Activated CD8-positive, alpha-beta T cell treated with anti-CD3 and anti-CD28 coated beads, Interleukin-2, amount 10 ng/mL, durations not matched to agents 7 days and 5 days (primary cell): ENCODE data around the gene RPL5. TPM values are rescaled to one million over a fixed set of nuclear protein-coding genes. Genes with fewer than 3 reads are reported as not detected.

Experiments
- ATAC-seq: fragments of 150-1000 bp; cut with Tn5 transposase; one replicate; pipeline ENCODE4 v1.10.0; 2021; ENCODE audit warnings: moderate library complexity
- CTCF ChIA-PET: fragments of 350-600 bp; sonication (Branson Sonifier 250); formaldehyde crosslinking; loops from one replicate; lab custom pipeline; 2021; ENCODE audit warnings: antibody characterized with exemption; lab: Charles Lee
- POLR2A ChIA-PET: fragments of 350-600 bp; sonication (Branson Sonifier 250); formaldehyde crosslinking; loops from one replicate; lab custom pipeline; 2021; ENCODE audit warnings: antibody characterized with exemption; lab: Charles Lee
- DNase-seq: peaks from one replicate; pipeline ENCODE4 v3.0.0-alpha.2; 2020
- H3K27ac Mint-ChIP-seq: one replicate; pipeline ENCODE4 v1.8.0; 2021; ENCODE audit warnings: mild to moderate bottlenecking, mixed read lengths
- H3K27me3 Mint-ChIP-seq: one replicate; pipeline ENCODE4 v1.8.0; 2021; ENCODE audit warnings: low read depth, mixed read lengths
- H3K36me3 Mint-ChIP-seq: one replicate; pipeline ENCODE4 v1.8.0; 2021; ENCODE audit warnings: low read depth, mixed read lengths
- H3K4me1 Mint-ChIP-seq: one replicate; pipeline ENCODE4 v1.8.0; 2021; ENCODE audit warnings: low read depth, mixed read lengths
- H3K4me3 Mint-ChIP-seq: one replicate; pipeline ENCODE4 v1.8.0; 2021; ENCODE audit warnings: mild to moderate bottlenecking, mixed read lengths
- H3K9me3 Mint-ChIP-seq: one replicate; pipeline ENCODE4 v1.8.0; 2022; ENCODE audit warnings: mixed read lengths; ENCODE audit not compliant: insufficient read depth
- total RNA-seq, 2 experiments: library from RNA; stranded (reverse); gene quantifications; one replicate each; pipeline ENCODE4 v1.2.3, GENCODE V29; 2021

The RPL5 gene
- total RNA-seq, 2 experiments from 2014 or later, result 816 to 821 TPM

DNA sequence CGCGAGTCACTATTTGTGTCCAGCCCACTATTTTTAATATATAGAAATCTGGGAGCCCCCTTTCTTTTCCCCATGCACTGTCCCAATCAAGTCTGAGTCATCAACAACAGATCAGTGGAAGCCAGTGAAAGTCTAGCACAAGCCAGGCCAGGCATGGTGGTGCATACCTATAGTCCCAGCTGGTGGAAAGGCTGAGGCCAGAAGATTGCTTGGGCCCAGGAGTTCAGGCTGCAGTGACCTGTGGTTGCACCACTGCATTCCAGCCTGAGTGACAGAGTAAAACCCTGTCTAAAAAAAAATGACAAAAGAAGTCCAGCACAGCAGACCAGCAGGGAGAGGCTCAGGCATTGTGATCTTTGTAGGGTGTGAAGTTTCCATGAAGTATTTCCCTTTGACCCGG, 9.0 kb upstream of the RPL5 start:
- Mint-ChIP-seq H3K27me3 (peaks cover 11% of the 10 kb centered on the region), H3K4me3 (no peak overlapping the region), H3K4me1 (no peaks in the 10 kb centered on the region), H3K36me3 (no peaks in the 10 kb centered on the region), H3K27ac (no peak overlapping the region), H3K9me3 (no peaks in the 10 kb centered on the region)
- ChIA-PET POLR2A (no interaction called here), CTCF (no interaction called here)
- ATAC-seq, result no peak
- DNase-seq, result no peak

DNA sequence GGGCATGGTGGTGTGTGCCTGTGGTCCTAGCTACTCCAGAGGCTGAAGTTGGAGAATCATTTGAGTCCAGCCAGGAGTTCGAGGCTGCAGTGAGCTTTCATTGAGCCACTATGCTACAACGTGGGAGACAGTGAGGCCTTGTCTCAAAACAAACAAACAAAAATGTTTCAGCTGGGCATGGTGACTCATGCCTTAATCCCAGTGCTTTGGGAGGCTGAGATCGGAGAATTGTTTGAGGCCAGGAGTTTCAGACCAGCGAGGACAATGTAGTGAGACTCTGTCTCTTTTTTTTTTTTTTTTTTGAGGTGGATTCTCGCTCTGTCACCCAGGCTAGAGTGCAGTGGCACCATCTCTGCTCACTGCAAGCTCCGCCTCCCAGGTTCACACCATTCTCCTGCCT, 5.0 kb upstream of the RPL5 start:
- POLR2A ChIA-PET, result no interaction called here
- no peak for DNase-seq
- H3K9me3 Mint-ChIP-seq, result no peaks in the 10 kb centered on the region
- ATAC-seq, result no peak
- CTCF ChIA-PET, result no interaction called here
- no peaks in the 10 kb centered on the region for H3K27me3 Mint-ChIP-seq
- H3K4me3 Mint-ChIP-seq, result no peak overlapping the region
- H3K4me1 Mint-ChIP-seq, result peaks cover 2% of the 10 kb centered on the region
- no peak overlapping the region for H3K27ac Mint-ChIP-seq
- no peaks in the 10 kb centered on the region for H3K36me3 Mint-ChIP-seq

- CTCF ChIA-PET, result interaction anchor here (0.7 to 2.4 kb wide), 27 partner anchors 11 to 1013 kb away, joined by 3 to 25 read pairs (median 5); partner anchors contain the start of gene MTF2
- ATAC-seq, result no peak
- POLR2A ChIA-PET, result interaction anchor here (0.5 to 1.9 kb wide), 11 partner anchors 10 to 515 kb away, joined by 3 to 20 read pairs (median 3); partner anchors contain the start of genes DIPK1A, EVI5 and MTF2
- H3K9me3 Mint-ChIP-seq, result no peaks in the 10 kb centered on the region
- peak overlapping the region; percentile 96 for H3K4me3 Mint-ChIP-seq
- H3K36me3 Mint-ChIP-seq, result peaks cover 39% of the 10 kb centered on the region
- no peaks in the 10 kb centered on the region for H3K27me3 Mint-ChIP-seq
- no peak for DNase-seq
- H3K4me1 Mint-ChIP-seq, result peaks cover 37% of the 10 kb centered on the region
- H3K27ac Mint-ChIP-seq, result peak overlapping the region; percentile 98
Measured at GRCh38 chr1:92831368-92831761, 475 bp upstream of the RPL5 start.

DNA sequence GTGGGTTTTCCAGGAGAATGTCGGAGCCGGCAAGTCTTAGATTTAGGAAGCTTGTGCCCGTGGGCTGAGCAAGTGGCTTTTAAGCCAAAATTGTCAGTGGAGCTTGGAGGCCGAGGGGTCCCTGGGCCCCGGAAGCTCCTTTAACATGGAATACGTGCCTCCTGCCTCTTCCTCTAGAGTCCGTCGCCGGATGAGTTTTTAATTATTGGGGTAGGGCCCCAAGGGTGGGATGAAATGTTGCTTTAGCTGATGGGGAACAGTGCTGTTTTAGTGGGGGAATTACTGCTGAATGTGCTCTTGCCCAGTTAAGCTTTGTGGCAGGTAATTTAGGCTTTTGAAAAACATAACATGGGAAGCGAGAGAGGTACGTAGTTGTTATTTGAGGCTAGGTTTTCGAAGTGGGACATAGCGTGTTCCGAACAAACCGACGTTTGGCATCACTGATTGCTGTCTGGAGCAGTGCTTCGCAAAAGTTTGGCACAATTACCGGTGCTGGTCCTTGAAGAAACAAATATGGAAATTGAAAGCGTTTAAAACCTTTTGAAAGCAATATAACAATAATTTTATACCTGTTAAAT, 786 bp downstream of the RPL5 start:
- Mint-ChIP-seq H3K4me3 (peak overlapping the region; percentile 96), H3K36me3 (peaks cover 51% of the 10 kb centered on the region), H3K27ac (peak overlapping the region; percentile 98), H3K27me3 (no peaks in the 10 kb centered on the region), H3K4me1 (peaks cover 50% of the 10 kb centered on the region), H3K9me3 (no peaks in the 10 kb centered on the region)
- ATAC-seq (peak; percentile 6), DNase-seq (no peak)
- POLR2A ChIA-PET, result interaction anchor here (0.5 to 1.9 kb wide), 12 partner anchors 8 to 1013 kb away, joined by 3 to 20 read pairs (median 3); partner anchors contain the start of genes DIPK1A and MTF2
- CTCF ChIA-PET, result interaction anchor here (0.7 to 2.4 kb wide), 31 partner anchors 10 to 835 kb away, joined by 3 to 25 read pairs (median 5); partner anchors contain the start of genes EVI5 and MTF2

GRCh38 chr1:92833840-92834239, 2.0 kb downstream of the RPL5 start:
- Mint-ChIP-seq H3K27me3 (no peaks in the 10 kb centered on the region), H3K27ac (peak overlapping the region; percentile 37), H3K4me3 (peak overlapping the region; percentile 96), H3K9me3 (no peaks in the 10 kb centered on the region), H3K4me1 (peaks cover 62% of the 10 kb centered on the region), H3K36me3 (peaks cover 63% of the 10 kb centered on the region)
- ChIA-PET POLR2A (interaction anchor here (0.6 kb wide), 1 partner anchor 24 kb away, joined by 4 read pairs; no protein-coding TSS in a partner anchor), CTCF (interaction anchor here (1.2 to 1.8 kb wide), 2 partner anchors 25 to 127 kb away, joined by 3 to 10 read pairs; no protein-coding TSS in a partner anchor)
- DNase-seq (no peak), ATAC-seq (no peak)

- CTCF ChIA-PET, result interaction anchor here (1.2 to 1.8 kb wide), 3 partner anchors 25 to 159 kb away, joined by 3 to 10 read pairs (median 5); no protein-coding TSS in a partner anchor
- Mint-ChIP-seq H3K36me3 (peaks cover 71% of the 10 kb centered on the region), H3K27ac (peak overlapping the region; percentile 49), H3K27me3 (no peaks in the 10 kb centered on the region), H3K9me3 (no peaks in the 10 kb centered on the region), H3K4me3 (peak overlapping the region; percentile 96), H3K4me1 (peaks cover 68% of the 10 kb centered on the region)
- no peak for ATAC-seq
- POLR2A ChIA-PET, result no interaction called here
- DNase-seq, result no peak
Measured at GRCh38 chr1:92834617-92835016, 2.8 kb downstream of the RPL5 start.

DNA sequence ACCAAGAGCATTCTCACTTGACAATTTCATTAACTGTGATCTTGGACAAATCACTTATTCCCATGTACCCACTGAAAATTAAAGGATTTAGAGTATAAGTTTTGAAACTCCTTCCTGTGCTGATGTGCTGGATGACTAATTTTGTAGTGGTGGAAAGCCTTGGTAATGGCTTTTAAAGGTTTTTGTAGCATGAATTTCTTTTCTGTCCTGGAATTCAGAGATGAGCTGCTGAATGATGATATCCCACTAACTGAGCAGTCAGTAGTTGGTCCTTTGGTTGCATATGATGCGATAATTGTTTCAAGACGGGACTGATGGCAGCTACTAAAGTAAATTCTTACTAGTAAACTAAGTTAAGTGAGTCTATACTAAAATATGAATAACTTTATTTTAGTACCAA, 5.2 kb downstream of the RPL5 start:
- ChIA-PET POLR2A (no interaction called here), CTCF (interaction anchor here (1.1 to 1.6 kb wide), 3 partner anchors 17 to 22 kb away, joined by 3 to 8 read pairs (median 3); no protein-coding TSS in a partner anchor)
- peaks cover 89% of the 10 kb centered on the region for H3K36me3 Mint-ChIP-seq
- no peak overlapping the region for H3K4me3 Mint-ChIP-seq
- H3K4me1 Mint-ChIP-seq, result peaks cover 77% of the 10 kb centered on the region
- no peak overlapping the region for H3K27ac Mint-ChIP-seq
- ATAC-seq (no peak), DNase-seq (no peak)
- H3K27me3 Mint-ChIP-seq, result no peaks in the 10 kb centered on the region
- no peaks in the 10 kb centered on the region for H3K9me3 Mint-ChIP-seq

DNA sequence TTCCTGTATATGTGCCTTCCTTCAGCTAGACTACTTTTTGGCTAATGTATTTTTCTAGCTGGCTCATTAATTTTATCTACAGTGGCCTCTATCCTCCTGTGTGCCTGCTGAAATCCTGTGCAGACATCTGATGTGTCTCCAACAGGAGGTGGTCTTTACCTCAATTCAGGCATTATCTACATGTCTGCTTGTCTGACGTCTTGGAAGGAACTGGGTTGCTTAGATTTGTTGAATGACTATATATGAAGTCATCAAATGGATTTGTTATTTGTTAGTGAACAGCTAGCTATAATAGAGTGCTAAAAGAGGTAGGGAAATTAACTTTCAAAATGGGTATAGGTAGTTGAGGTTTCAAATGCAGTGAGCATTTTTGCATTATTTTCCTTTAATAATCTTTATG, 6.7 kb downstream of the RPL5 start:
- H3K4me3 Mint-ChIP-seq, result no peak overlapping the region
- H3K4me1 Mint-ChIP-seq, result peaks cover 71% of the 10 kb centered on the region
- H3K36me3 Mint-ChIP-seq, result peaks cover 91% of the 10 kb centered on the region
- ChIA-PET POLR2A (interaction anchor here (0.8 kb wide), 1 partner anchor 506 kb away, joined by 4 read pairs; no protein-coding TSS in a partner anchor), CTCF (interaction anchor here (0.7 to 1.6 kb wide), 6 partner anchors 10 to 841 kb away, joined by 3 to 8 read pairs (median 3); partner anchors contain the start of gene MTF2)
- DNase-seq (no peak), ATAC-seq (no peak)
- peak overlapping the region; percentile 10 for H3K27ac Mint-ChIP-seq
- H3K27me3 Mint-ChIP-seq, result no peaks in the 10 kb centered on the region
- no peaks in the 10 kb centered on the region for H3K9me3 Mint-ChIP-seq

GRCh38 chr1:92839442-92839841, 7.6 kb downstream of the RPL5 start:
- DNase-seq, result no peak

DNA sequence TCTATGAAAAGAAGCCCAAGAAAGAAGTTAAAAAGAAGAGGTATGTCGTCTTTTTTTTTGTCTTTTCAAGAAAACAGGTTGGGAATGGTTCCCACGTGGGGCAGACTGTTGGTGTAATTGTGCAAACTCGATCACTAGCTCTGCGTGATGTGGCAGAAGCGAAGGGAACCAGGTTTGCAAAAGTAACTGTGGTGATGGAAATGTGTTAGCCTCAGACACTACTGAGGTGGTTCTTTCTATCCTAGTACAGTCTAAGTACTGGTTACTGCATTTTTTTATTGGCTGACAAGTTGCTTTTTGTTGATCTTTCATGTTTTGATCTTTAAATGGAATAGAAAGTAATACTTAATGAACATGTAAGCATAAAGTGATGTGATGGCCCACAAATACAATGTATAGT, 8.8 kb downstream of the RPL5 start:
- H3K9me3 Mint-ChIP-seq, result no peaks in the 10 kb centered on the region
- H3K27me3 Mint-ChIP-seq, result no peaks in the 10 kb centered on the region
- DNase-seq (no peak), ATAC-seq (no peak)
- no peak overlapping the region for H3K4me3 Mint-ChIP-seq
- ChIA-PET POLR2A (interaction anchor here (0.9 to 2.0 kb wide), 2 partner anchors 8 to 14 kb away, joined by 3 to 6 read pairs; partner anchors contain the start of gene RPL5), CTCF (interaction anchor here (0.6 to 3.8 kb wide), 2 partner anchors 8 to 153 kb away, joined by 5 to 23 read pairs; partner anchors contain the start of gene RPL5)
- H3K4me1 Mint-ChIP-seq, result peaks cover 50% of the 10 kb centered on the region
- peak overlapping the region; percentile 11 for H3K27ac Mint-ChIP-seq
- H3K36me3 Mint-ChIP-seq, result peaks cover 79% of the 10 kb centered on the region

More at GRCh38 chr1:92839442-92839841, 7.6 kb downstream of the RPL5 start:
- no peaks in the 10 kb centered on the region for H3K9me3 Mint-ChIP-seq
- ATAC-seq, result no peak
- ChIA-PET CTCF (interaction anchor here (1.1 to 1.3 kb wide), 2 partner anchors 20 to 43 kb away, joined by 4 read pairs; no protein-coding TSS in a partner anchor), POLR2A (interaction anchor here (1.0 kb wide), 1 partner anchor 120 kb away, joined by 3 read pairs; no protein-coding TSS in a partner anchor)
- H3K4me1 Mint-ChIP-seq, result peaks cover 62% of the 10 kb centered on the region
- H3K36me3 Mint-ChIP-seq, result peaks cover 90% of the 10 kb centered on the region
- H3K27me3 Mint-ChIP-seq, result no peaks in the 10 kb centered on the region
- peak overlapping the region; percentile 13 for H3K4me3 Mint-ChIP-seq
- no peak overlapping the region for H3K27ac Mint-ChIP-seq

DNA sequence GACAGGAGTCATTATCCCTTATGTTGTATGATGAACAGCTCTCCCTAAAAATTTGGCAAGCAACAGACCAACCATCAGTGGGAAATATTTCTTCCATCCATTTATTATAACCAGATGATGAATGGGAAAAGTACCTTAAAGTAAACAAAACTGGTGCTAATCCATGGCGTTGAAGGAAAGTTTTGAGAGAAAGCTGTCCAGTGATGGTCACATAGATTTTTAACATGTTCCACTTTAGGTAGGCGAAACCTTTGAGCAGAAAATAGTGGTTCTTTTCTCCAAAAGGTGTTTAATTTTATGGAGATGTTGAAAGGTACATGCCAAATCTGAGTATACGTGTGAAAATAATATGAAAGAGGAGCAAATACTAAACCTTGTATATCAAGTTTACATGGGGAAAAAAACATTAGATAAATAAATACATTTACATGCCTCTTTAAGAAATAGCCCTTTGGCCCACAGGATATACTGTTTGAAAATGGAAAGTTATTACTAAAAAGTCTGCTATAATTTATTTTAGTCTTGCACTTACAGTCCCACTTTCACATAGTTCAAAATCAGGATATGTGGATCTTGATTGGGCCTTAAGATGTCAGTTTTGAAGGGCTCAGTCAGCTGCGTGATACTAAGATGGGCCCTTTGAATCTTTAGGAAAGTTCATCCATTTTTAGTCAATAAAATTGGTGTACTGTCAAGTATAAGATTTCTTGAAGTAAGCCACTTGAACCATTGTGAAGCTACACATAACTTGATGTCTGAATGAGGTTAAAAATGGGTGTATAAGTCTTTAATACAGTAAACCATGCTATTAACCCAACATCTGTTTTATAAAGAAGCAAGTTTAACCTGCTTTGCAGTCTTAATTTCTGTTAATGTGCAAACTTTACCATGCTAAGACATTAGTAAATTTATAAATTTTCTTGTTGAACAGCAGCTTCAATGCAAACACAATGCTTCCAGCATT, 10.5 kb downstream of the RPL5 start:
- POLR2A ChIA-PET, result interaction anchor here (1.2 to 2.0 kb wide), 4 partner anchors 10 to 120 kb away, joined by 3 to 7 read pairs (median 6); partner anchors contain the start of genes DIPK1A and RPL5
- H3K27ac Mint-ChIP-seq, result no peak overlapping the region

More for the DNA sequence above, 10.5 kb downstream of the RPL5 start:
- Mint-ChIP-seq H3K27me3 (no peaks in the 10 kb centered on the region), H3K36me3 (peaks cover 66% of the 10 kb centered on the region), H3K9me3 (no peaks in the 10 kb centered on the region), H3K4me3 (no peak overlapping the region), H3K4me1 (peaks cover 33% of the 10 kb centered on the region)
- ATAC-seq (no peak), DNase-seq (no peak)
- CTCF ChIA-PET, result interaction anchor here (0.8 to 3.8 kb wide), 7 partner anchors 10 to 179 kb away, joined by 3 to 23 read pairs (median 4); partner anchors contain the start of gene RPL5
